Embryonic facial prominence (tissue), 1 donor: ENCODE measurements around the gene NME5.

Experiments used
- DNase-seq: peaks from one replicate; pipeline ENCODE4 v3.0.0-alpha.2; 2016; ENCODE audit errors: extremely low spot score

Gene NME5

GRCh38 chr5:138139781-138140090, 508 bp upstream of the NME5 start:
- DNase-seq, result no peak

DNA sequence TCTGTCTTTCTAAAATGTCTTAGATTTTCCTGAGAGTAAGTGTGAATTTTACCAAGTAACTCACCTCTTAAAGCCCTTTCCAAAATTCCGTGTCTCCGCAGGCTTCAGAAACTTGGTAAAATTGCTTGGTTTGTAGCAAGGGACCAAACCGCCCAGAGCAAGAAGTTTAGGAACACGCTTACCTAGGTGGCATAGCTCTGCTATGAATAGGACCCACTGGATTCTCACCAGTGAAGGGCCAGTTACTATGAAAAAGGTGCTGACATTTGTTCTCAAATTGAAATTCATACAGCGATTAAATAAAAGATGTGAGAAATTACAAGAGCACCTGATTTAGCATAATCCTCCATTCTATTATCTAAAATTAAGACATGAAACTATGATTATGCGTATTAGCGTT, 6.7 kb downstream of the NME5 start:
- no peak for DNase-seq

DNA sequence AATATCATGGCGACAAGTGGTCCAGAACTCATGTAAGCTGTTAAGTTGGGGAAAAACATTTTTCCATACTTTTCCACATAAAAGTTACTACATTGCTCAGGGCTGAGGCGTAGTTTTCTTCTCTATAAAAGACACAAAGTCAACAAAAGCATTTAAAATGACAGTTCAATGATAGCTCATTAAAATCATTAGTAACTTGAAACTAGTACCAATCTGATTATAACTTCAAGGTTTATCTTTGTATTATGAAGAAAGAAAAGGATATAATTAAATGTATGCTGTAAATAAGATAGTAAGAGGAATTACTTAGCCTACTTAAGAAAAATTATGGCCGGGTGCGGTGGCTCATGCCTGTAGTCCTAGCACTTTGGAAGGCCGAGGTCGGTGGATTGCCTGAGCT, 9.9 kb downstream of the NME5 start:
- DNase-seq, result no peak

DNA sequence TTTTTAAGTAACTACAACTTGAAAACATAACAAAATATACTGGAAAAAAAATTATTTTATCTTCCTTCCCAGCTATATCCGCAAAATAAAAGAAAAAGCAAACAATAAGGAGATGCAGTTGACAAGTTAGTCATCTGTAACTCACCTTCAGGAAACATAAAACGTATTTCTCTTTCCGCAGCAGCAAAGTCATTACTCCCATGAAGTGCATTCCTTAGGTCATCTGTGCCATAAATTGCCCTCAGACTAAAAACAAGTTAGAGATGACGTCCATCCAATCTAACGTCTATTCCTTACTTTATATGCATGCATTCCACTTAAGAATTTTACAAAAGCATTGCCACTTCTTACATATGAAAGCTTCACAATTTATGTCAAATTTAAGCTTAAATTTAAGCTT, 10.9 kb downstream of the NME5 start:
- no peak for DNase-seq

DNA sequence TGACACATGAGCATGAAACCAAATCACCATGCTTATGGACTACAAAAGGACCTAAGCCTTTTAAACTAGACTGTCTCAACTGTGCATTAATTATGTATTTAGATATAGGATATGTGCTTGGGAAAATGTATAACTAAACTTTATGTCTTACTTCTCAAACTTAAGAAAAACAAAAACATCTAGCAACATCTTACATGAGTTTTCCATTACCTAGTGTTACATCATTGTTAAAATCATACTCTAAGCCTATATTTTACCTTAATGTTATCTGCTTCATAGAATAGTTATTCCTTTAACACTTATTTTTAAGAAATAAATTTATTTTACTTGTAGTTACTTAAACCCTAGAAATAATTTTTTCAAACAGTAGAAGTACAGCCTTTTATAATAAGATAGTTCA, 24.0 kb downstream of the NME5 start:
- no peak for DNase-seq

- no peak for DNase-seq
Measured at GRCh38 chr5:138111937-138112336, 27.3 kb downstream of the NME5 start.

GRCh38 chr5:138111181-138111580, 28.0 kb downstream of the NME5 start:
- DNase-seq, result no peak

GRCh38 chr5:138110266-138110963, 28.8 kb downstream of the NME5 start:
- DNase-seq, result no peak

- no peak for DNase-seq
Measured at GRCh38 chr5:138109463-138110265, 29.6 kb downstream of the NME5 start.

DNA sequence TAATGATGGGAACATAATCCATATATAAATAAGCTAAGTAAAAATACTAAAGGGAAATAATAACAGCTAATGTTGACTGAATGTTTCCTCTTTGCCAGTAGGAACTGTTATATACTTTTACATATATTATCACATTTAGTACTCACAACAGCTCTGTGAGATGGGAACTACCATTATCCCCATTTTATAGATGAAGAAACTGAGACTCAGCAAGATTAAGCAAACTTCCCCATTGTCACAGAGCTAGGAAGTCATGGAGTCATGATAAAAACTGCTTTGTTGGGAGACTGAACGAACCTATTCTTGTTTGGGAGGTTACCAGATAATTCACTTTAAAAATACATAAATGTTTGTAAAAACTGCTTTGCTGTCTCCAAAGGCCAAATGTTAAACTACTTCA, 32.0 kb downstream of the NME5 start:
- DNase-seq, result no peak

GRCh38 chr5:138105709-138106108, 33.5 kb downstream of the NME5 start:
- DNase-seq, result no peak

GRCh38 chr5:138103319-138103637, 36.0 kb downstream of the NME5 start:
- DNase-seq, result no peak

- DNase-seq, result no peak
Measured at GRCh38 chr5:138102454-138103318, 36.5 kb downstream of the NME5 start.

DNA sequence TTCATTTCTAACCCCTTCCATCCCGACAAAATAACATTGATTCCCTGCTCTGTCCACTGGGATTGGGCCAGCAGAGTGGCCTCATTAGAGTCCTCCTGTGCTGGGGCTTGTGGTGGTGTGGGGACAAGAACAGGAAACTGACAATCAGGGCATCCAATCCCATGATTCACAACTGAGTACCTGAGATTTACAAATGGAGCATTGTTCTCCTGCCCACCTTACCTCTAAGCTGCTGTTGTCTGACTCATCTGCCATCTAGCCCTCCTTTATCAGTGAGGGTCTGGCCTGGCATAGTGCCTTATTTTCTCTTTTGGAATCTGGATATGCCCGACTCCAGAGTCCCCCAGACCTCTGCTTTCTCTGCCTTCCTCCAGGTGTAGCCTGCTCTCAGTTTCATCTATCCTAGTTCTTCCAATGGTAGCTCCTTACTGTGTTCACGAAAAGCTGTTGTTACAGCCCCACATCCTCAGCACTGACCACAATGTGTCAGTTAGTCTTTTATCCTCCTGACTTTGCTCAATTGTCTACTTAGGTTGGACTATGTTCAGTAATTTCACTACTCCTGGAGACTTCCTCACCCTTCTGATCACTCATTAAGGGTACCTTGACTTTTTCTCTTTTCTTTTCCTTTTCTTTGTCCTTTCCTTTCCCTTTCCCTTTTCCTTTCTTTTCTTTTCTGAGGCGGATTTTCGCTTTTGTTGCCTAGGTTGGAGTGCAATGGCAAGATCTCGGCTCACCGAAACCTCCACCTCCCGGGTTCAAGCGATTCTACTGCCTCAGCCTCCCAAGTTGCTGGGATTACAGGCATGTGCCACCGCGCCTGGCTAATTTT, 42.0 kb downstream of the NME5 start:
- no peak for DNase-seq

DNA sequence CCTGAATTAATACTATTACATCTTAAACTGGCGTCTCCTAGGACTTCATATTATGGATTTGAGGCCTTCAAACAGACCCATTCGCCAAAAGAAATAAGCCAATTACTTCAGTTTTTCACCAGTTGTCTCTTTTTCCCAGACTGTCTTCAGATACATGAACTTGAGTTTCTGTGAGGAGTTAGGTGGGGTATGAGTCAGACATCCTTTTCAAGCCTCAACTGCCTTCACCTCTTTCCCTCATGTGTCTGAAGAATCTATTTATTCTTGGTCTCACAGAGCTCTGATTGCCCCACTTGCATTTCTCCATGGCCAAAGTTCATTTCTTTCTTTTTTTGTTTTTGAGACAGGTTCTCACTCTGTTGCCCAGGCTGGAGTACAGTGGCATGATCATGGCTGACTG, 42.9 kb downstream of the NME5 start:
- DNase-seq, result no peak

DNA sequence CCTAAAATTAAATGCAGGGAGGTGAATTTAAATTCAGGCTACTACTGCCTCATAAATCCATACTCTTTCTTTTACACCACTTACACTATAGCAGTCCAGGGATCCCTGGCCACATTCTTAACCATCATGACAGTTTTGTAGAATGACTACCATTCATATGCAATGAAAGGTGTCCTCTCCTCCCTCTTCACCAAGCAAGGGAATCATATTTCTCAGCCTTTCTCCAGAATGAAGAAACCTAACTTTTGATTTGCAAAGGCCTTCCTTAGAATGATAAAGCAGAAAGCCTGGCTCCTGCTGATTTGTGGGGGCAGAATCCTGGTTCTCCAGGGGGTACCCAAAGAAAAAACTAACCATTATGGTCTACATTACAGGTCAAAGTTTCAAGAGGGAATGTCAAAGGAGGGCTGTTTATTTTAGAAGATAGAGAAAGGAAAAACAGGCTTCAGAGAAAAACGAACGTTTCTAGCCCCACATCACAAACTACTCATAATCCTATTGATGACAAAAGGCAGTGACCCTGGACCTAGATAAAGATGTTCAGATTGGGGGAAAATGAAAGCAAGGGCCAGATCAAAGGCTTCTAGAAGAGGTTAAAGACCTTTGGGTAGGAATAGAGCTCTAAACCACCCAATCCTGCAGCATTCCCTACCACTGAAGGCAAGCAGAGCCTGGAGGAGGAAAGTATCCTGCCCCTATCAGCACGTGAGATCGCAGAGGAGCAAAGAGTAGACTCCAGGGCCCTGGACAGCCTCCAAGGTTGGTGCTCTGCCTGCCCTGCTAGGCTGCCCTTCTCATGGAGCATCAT, 43.9 kb downstream of the NME5 start:
- DNase-seq, result no peak

GRCh38 chr5:138093036-138093435, 46.2 kb downstream of the NME5 start:
- DNase-seq, result no peak

DNA sequence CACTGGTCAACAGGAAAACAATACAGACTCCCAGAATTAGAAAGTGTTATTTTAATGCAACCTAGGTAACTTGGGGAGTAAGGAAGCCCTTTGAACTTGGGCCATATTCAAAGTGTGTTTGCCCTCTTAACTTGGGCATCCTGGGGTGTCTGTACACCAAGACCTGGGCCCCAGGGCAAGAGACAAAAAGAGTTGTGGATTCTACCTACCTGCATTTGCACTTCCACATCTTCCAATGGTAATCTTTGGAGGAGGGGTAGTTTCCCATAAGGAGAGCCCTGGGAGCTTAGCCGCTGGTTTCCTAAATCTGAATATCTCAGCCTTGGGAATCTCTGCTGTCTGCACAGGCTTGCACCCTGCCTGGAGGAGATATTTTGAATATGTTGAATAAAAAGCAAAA, 46.9 kb downstream of the NME5 start:
- no peak for DNase-seq

GRCh38 chr5:138091685-138092084, 47.5 kb downstream of the NME5 start:
- DNase-seq, result no peak

DNA sequence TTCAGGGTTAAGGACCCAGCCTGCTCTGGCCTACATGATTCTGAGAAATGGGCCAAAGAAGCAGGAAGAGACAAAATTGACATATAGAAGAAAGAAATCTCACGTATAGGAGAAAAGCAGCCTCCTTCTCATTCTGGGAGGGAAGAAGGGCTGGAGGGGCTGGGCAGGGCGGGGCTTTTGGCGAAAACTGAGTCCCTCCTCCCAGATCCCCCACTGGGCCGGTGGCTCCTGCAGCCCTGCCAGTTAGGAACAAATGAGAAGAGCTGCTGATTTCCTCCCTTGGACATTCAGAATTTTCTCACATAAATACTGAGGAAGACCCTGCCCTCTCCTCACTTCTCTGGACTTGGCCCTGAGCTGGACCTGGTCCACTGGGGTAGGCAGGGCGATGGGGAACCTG, 55.5 kb downstream of the NME5 start, which contains the start of gene WNT8A:
Gene WNT8A (plus strand): TSS at position 332 of the 400 bp plus-strand sequence. CDS start 95 bp downstream, outside the sequence.
- DNase-seq, result no peak

- no peak for DNase-seq
Measured at GRCh38 chr5:138082033-138082432, 57.2 kb downstream of the NME5 start.
